HL-60 (cell line): Measurements from ENCODE around the gene NFATC1.

Experiments
- POLR2AphosphoS5 ChIP-seq: IDR thresholded peaks from 2 replicates; pipeline ENCODE4 v1.6.1; 2012; ENCODE audit warnings: low read depth
- SPI1 ChIP-seq: IDR thresholded peaks from 2 replicates; pipeline ENCODE4 v1.6.1; 2012; ENCODE audit warnings: low read depth, mild to moderate bottlenecking, borderline replicate concordance
- TF ChIP-seq, protein P1 (sequence below): IDR thresholded peaks from one replicate; pipeline ENCODE4 v1.5.1; 2011; ENCODE audit warnings: low read length, control low read depth, inconsistent platforms; ENCODE audit not compliant: insufficient read depth
- TF ChIP-seq, protein P2 (sequence below): IDR thresholded peaks from 2 replicates; pipeline ENCODE4 v1.6.1; 2012; ENCODE audit warnings: low read depth; ENCODE audit not compliant: insufficient replicate concordance

DNA sequence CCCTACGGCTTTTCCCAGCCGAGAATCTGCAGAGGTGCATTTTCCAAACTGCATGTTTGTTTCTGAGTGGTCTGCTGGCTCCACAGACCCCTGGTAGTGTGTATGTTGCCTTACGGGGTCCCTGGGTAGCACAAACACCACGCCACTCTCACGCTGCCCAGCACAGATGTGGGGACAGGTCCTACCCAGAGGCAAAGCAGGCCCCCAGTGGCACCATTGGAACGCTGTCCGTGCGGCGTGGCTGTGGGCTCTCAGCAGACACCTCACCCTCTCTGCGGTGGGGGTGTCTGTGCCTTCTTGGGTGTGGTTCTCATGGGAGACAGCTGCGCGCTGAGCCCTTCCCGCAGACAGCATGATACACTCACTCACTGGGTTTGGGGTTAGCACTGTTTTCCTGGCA is 137.4 kb downstream of the NFATC1 start:
- TF ChIP-seq, protein P1, sequence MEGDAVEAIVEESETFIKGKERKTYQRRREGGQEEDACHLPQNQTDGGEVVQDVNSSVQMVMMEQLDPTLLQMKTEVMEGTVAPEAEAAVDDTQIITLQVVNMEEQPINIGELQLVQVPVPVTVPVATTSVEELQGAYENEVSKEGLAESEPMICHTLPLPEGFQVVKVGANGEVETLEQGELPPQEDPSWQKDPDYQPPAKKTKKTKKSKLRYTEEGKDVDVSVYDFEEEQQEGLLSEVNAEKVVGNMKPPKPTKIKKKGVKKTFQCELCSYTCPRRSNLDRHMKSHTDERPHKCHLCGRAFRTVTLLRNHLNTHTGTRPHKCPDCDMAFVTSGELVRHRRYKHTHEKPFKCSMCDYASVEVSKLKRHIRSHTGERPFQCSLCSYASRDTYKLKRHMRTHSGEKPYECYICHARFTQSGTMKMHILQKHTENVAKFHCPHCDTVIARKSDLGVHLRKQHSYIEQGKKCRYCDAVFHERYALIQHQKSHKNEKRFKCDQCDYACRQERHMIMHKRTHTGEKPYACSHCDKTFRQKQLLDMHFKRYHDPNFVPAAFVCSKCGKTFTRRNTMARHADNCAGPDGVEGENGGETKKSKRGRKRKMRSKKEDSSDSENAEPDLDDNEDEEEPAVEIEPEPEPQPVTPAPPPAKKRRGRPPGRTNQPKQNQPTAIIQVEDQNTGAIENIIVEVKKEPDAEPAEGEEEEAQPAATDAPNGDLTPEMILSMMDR, result no peak
- TF ChIP-seq SPI1 (no peak), POLR2AphosphoS5 (no peak)
- TF ChIP-seq, protein P2, sequence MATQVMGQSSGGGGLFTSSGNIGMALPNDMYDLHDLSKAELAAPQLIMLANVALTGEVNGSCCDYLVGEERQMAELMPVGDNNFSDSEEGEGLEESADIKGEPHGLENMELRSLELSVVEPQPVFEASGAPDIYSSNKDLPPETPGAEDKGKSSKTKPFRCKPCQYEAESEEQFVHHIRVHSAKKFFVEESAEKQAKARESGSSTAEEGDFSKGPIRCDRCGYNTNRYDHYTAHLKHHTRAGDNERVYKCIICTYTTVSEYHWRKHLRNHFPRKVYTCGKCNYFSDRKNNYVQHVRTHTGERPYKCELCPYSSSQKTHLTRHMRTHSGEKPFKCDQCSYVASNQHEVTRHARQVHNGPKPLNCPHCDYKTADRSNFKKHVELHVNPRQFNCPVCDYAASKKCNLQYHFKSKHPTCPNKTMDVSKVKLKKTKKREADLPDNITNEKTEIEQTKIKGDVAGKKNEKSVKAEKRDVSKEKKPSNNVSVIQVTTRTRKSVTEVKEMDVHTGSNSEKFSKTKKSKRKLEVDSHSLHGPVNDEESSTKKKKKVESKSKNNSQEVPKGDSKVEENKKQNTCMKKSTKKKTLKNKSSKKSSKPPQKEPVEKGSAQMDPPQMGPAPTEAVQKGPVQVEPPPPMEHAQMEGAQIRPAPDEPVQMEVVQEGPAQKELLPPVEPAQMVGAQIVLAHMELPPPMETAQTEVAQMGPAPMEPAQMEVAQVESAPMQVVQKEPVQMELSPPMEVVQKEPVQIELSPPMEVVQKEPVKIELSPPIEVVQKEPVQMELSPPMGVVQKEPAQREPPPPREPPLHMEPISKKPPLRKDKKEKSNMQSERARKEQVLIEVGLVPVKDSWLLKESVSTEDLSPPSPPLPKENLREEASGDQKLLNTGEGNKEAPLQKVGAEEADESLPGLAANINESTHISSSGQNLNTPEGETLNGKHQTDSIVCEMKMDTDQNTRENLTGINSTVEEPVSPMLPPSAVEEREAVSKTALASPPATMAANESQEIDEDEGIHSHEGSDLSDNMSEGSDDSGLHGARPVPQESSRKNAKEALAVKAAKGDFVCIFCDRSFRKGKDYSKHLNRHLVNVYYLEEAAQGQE, result no peak
